CD4-positive, alpha-beta T cell treated with Interleukin-21 for 1 hour (primary cell): ENCODE results near the gene KCNC1.

ENCODE experiments used
- DNase-seq: peaks from one replicate; pipeline ENCODE4 v3.0.0-alpha.2; 2020

Gene KCNC1

DNA sequence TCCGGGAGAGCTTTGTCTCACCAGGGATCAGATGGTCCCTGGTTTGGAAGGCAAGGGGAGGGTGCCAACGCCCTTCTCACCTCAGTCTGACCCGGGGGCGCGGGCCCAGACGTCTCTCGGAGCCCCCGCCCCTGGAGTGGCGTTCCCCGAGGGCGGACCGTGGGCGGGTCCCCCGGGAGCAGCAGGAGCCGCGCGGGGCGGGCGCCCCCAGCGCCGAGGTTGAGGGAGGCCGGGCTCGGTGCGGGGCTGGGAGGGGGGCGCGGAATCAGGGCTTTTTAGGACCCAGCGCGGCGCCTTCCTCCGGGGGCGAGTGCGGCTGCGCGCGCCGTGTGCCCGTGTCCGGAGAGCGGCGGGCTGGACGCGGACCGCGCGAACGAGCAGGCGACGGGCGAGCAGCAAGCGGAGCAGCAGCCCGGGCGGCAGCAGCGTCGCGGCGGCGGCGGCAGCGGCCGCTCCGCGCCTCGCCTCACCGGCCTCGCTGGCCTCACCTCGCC lies at the start of gene KCNC1:
KCNC1 (plus strand) TSS at position 364 of the 494 bp plus-strand sequence. CDS start 1,222 bp downstream, outside the sequence.
- no peak for DNase-seq

DNA sequence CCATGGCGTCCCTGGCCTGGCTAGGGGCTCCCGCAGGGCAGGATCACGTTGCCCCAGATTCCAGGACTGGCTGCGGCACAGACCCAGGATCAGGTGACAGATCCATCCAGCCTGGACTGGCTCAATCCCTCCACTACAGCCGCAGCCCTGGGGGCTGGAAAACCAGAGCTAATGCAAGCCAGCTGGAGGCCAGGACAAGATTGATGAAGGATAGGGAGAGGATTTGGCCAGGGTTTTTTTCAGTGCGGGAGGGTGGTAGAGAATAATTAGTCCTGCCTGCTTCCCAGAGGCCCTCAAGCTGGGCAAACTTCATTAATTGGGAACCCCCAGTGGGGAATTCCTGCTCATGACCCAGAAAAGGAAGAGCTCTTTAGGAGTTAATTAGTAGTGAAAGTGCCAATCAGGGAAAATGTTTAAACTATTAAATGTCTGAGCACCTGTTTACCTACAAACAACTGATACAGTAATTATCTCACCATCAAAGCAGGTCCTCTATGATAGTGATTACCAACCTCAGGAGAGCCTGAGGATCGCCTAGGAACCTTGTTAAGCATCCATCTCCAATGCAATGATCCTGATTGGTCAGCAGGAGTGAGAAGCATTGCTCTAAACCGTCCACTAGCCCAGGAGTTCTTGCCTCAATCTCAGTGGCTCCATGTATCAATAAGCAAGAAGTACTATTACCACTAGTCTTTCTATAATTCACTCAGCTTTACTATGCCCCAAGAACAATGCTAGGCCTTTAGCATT lies 48.2 kb upstream of the KCNC1 start:
- no peak for DNase-seq

DNA sequence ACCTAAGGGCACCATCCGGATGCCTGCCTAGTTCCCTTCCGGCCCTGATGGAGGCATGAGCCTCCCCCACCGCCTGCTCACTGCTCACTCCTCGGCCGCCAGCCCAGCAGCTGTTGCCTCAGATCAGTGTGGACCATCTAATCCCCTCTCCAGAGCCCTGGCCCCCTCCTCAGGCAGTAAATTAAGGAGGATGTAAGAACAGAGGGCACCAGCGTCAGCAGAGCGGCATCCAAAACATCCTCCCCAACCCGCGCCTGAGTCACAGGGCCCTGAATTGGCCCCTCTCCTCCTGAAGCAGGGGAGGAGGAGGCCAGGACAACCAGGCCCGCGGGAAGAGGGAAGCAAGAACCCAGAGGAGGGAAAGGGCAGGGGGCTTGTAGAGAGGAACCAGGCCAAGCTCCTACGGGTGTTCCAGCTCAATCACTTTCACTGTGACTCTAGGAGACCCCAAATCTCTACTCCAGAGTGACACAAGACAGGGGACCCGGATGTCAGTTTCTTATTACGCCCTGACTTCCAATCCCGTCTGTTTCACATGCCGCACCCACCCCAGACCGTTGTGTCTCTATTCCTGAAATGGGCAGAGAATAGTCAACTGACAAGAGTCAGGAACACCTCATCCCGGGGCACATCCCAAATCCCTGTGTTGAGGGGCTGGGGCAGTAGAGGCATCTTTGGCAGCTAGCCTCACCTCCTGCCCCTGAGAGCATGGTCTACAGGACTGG lies 46.5 kb upstream of the KCNC1 start:
- no peak for DNase-seq

DNA sequence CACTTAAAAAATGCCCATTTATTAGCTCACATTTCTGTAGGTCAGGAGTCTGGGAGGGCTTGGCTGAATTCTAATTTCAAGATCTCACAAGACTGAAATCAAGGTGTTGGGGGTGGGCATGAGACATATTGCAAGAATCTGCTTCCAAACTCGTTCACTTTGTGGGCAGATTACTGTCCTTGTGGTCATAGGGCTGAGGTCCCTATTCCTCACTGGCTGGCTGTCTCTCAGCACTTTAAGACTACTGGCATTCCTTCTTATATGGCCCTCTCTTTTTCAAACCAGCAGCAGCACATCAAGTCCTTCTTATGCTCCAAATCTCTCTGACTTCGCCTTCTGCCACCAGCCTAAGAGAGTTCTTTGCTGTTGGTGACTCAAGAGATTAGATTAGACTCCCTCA lies 43.0 kb upstream of the KCNC1 start:
- no peak for DNase-seq

DNA sequence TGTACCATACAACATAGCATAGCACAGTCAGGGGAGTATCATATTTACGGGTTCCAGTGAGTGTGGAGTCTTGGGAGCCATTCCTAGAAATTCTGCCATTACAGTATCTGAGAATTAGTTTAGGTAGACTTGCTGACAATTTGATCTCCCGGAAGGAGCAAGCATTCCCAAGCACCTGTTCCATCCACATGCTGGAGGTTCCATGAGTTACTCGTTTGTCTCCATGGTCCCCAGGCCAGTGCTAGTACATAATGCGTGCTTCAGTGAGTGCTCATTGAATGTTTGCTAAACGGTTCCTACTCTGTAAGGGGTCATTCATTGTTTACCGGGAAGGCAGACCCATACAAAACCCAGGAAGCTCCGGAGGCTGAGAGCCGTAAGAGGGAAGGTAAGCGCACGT lies 42.6 kb upstream of the KCNC1 start:
- DNase-seq: no peak

DNA sequence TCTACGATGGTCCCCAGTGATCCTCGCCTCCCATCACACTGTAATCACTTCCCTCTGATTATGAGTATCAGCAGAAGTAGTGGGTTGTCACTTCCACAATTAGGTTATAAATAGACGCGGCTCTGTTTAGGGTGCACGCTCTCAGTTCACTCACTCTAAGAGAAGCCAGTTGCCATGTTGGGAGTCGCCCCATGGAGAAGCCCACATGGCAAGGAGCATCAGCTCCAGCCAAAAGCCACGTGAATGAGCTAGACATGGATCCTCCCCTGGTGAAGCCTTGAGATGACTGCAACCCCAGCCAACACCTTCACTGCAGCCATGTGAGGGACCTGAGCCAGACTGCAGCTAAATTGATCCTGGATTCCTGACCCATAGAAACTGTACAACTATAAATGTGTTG lies 41.6 kb upstream of the KCNC1 start:
- no peak for DNase-seq

DNA sequence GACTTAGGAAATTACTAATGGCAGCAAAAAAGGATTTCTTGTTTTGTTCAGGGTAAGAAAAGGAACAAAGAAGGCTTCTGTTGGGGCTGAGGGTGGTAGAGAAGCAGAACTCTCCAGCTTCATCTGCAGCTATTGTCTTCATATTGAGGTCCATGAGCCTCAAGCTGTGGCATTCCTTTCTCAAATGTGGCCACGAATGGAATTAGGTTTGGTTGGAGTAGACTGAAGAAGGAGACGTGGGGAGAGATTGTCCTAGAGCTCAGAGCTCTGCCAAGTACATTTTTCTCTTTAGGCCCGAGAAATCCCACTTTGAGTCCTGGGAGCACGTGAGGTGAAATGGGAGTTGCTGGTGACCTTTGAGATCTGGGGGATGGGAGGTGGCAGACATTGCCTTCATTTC lies 41.0 kb upstream of the KCNC1 start:
- no peak for DNase-seq

DNA sequence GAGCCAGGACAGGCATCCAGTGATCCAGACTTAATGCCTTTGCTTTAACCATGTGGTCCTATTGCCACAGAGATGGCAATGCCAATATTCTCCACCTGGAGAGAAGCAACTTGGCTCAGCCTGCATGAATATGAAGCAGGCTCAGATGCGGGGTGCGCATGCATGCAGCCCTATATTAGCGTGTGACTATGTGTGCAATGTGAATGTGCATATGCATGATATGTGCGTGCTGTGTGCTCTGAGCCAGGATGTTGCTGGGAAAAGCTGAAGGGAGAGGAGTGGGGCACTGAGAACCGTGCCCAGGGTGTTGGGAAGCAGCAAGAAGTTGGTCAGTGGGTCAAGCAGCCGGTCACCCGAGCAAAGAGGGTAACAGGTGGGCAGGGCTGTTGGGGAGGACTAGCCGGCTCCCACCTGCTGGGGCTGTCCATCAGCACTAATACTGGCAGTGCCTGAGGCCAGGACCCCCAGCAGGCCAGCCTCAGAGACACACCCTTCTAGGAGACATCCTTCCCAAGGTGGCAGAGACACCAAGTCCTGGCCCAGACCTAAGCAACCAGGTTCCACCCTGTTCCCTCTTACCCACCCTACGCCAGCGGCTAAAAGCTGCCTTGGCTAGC lies 40.0 kb upstream of the KCNC1 start:
- DNase-seq: no peak

DNA sequence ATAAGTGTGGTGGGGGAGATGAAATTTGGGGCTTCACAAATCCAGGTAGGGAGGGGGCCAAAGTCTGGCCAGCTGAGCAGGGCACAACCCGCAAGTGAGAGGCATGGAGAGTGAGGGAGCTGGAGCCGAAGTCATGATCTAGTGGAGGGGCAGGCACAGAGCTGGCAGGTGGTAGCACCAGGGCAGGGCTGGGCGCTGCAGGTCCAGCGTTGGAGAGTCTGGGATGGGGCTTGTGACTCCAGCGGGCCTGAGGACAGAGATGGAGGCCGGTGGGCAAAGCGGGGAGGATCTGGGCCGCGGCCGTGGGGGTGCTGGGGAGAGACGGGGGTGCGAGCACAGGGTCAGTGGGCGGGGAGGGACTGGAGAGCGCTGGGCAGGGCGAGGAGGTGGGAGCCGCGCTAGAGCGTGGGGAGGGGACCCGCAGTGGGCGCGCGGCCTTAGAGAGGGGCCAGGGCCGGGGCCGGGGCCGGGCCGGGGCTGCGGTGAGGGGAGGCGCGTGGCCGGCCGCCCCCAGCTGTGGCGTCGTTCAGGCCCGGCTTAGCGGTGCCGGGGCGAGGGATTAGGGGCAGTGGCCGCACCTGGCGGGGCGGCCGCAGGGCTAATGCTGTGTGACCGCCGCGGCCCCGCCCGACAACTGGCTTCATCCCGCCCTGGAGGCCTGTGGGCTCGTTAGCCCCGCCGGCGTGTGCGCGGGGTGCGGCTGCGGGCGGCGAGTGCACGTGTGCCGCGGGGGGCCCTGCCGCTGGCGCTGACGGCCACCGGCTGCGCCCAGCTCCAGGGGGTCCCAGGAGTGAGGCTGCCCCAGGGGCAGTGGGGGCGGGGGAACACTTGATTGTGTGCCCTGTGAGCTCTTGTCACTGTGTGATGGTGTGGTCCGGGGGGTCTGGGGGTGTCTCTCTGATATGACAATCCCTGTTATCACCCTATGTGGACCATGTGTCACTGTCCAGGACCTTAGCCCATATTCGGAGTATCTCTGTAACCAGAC lies 38.8 kb upstream of the KCNC1 start:
- DNase-seq: no peak

DNA sequence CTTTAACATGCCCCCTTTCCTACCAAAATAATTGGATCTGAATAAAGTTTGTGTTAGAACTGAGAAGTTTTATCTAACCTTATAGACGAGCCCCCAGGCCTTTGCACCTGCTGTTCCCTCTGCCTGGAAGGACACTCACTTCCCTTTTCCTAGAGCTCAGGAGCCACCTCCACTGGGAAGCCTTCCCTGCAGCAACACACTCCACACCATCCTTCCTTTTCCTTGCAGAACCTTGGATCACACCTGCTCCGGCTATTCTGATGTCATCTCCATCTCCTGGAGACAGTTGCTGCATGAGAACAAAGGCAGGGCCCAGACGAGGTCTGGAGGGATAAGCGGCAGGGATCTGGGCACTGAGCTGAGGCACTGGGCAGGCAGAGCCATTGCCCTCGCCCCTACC lies 37.8 kb upstream of the KCNC1 start:
- DNase-seq: no peak

DNA sequence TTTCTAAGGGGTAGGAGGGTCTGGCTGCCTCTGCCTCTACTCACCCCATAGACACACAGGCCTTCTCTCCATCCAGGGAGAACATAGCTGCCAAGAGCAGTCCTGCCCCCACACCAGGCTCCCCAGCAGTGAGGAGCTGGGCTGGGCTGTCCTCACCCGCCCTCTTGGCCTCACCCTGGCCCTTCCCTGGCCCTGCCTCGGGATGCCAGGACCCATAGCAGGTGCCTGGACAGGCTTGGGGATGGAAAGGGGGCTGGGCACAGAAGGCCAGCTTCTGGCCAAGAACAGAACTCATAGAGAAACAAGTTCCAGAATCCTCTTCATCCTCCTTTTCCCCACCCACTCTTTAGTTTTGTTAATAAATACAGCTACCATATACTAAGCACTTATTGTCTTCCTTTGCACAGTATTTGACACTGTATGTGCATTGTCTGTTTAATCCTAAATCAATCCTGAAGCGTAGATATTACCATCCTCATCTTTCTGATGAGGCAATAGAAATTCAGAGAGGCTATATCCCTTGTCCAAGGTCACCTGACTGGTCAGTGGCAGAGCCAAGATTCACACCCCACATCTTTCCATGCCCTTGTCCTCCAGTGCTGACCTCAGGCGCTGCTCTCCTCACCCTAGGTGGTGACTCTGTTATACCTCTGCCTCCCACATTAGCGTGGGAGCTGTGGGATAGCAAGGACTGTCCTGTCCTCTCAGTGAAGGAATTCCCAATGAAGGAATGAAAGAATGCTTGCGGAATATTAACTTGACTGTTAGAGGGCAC lies 37.2 kb upstream of the KCNC1 start:
- DNase-seq: no peak

DNA sequence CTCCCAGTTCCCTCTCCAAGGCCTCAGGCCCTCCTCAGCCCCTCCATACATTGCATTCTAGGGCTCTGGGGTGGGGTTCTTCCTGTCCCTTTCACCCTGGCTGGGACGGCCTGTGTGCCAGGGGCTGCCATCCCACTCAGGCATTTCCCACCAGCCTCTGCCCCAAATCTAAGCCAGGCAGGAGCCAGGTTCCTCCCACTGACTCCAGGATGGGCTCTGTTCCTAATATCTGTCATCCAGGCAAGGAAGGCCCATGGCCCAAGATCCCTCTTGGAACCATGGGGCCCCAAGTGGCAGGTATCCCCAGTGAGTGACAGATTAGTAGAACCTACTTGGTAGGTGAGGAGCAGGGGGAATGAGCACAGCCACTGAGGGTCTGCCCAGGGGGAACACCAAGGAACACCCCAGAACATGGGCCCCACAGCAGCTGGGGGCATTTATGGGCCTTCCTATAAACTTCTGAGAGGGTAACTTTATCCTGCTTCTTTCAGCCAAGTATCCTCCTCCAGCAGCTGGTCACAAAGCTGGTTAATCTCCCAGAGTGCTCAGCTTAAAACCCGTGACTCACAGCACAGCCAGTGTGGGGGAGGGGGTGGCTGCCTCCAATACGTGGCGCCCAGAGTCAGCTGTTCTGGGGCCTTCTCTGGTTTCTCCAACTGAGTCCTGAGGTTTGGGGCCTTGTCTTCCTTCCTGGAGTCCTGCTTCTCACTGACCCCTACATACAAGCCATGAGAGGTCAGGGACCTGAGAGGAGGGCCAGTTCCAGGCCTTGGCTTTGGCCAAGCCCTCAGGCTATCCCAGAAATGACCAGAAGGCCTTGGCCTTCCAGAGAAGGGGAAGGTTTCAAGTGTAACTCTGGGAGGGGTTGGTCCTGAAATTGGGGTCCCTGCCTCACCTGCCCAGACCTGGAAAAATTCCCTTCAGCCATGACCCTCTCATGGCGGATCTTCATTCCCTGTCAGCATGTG lies 35.1 kb upstream of the KCNC1 start:
- no peak for DNase-seq

DNA sequence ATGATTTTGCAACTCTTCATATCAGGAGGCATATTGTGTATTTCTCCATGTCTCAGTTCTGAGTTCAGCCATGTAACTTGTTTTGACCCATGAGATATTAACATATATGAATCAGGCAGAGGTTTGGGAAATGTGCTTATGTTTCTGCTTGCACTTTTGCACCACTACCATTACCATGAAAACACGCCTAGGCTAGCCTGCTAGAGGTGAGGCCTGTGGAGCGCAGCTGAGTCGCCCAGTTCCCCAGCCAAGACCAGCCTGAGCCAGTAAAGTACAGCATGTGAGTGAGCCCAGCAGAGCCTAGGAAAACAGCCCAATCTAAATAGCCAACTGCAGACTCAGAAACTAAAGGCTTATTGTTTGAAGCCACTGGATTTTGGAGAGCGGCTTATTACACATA lies 33.6 kb upstream of the KCNC1 start:
- no peak for DNase-seq

DNA sequence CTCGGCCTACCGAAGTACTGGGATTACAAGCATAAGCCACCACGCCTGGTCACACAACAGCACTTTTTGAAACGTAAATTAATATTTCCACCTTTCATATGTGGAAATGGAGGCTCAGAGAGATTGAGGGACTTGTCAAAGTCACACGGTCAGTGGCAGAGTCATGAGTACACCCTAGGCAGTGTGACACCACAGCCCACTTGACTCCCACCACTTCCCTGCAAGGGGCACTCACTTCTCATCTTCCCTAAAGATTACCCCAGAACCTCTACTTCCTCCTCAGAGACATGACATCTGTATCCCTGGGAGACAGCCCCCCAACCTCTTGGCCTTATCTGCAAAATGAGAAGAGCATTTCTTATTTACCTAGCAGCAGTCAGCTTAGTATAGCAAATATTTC lies 31.7 kb upstream of the KCNC1 start:
- DNase-seq: no peak

DNA sequence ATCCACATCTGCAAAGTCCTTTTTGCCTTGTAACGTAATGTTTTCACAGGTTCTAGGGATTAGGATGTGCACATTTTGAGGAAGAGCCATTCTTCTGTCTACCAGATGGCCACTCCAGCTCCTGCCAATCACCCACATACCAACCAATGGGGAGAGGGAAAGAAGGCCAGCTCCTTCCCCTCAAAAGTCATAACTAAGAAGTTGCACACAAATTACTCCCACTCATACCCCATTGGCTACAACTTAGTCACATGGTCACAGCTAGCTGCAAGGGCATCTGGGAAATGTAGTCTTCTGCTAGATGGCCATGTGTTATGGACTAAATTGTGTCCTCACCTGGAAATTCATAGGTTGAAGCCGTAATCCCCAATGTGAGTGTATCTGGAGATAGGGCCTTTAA lies 30.6 kb upstream of the KCNC1 start:
- no peak for DNase-seq

DNA sequence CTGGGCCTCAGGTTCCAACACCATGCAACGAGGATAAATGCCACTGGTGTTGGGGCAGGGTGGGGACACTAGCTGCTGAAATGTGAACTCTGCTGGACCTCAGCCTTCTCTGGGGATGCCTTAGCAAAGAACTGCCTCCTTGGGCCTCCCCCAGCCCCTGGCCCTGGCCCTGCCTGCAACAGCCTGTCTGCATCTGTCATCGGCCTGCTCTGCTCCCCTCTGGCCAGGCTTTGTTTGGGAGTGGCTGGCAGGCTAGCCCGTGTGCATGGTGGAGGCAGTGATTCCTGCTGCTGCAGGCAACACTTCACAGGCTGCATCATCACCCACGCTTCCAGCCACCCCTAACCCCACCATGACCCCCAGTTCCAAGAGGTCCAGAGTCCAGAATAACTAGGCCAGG lies 26.8 kb upstream of the KCNC1 start:
- no peak for DNase-seq

DNA sequence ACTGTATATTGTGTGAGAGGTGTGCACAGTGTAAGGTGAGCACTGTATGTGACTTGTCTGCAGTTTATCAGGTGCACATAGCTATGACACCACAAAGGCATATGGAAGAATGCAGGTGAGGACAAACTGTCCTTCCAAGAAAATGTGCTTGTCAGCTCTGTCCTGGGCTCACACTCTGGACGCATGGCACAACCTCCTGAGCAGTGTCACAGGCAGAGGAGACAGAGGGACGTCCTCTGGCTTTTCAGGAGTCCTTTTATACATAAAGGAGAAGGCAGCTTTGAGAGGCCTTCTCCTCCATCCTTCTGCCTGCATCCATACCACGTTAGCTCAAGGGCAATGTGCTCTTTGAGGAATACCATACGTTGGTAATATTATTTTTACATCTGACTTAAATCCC lies 22.7 kb upstream of the KCNC1 start:
- no peak for DNase-seq

DNA sequence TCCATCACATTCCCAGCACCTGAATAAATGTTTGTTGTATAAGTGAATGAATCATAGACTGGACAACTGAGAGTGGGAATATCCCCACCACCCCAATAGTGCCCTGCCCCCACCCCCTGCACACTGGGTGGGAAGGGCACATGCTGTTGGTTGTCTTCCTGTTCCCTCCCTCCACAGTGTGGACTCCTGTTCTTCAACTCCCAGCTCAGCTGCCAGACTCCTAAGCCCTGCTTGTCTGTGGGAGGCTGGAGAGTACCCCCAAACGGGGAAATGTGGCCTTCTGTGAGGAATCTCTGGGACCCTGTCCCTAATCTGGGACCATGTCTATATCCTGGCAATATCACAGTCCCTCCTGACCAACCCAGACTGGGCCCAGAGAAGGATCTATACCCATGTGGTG lies 20.7 kb upstream of the KCNC1 start:
- DNase-seq: no peak

DNA sequence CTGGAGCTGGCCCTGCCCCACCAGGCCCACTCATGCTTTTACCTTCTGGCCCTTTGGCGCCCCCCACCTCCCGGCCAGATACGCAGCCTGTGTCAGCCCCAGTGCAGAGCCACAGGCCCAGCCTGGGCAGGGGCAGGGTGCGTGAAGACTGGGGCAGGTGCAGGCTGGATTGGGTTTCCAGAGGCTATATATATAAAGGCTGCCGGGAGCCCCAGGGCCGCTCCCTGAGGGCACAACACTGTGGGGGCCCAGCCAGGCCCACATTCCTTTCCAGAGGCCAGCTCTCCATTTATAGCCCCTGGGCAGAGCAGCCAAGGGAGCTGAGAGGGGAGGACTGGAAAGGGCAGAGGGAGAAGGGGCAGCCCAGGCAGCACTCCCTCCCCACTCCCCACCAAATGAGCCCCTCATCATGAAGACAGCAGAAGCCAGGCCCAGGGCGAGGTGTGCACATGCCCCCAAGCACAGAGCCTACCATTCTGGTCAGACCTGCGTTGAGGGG lies 20.2 kb upstream of the KCNC1 start:
- DNase-seq: no peak

DNA sequence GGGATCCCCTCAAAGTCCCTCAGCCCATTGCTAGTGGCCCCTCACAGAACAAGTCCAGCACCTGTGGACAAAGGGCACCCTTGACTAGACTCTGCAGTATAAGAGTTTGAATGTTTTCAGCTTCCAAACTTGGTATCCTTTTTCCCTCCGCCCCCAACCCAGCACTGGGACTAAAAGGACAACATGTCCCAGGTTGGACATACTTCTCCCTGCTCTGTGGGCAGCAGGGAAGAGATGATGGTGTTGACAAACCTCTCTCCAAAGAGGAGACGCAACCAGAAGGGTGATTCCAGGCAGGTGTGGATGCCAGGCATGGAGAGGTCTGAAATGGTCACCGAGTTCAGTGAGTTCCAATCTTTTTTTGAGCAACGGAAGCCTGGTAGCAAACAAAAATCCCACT lies 19.7 kb upstream of the KCNC1 start:
- no peak for DNase-seq

DNA sequence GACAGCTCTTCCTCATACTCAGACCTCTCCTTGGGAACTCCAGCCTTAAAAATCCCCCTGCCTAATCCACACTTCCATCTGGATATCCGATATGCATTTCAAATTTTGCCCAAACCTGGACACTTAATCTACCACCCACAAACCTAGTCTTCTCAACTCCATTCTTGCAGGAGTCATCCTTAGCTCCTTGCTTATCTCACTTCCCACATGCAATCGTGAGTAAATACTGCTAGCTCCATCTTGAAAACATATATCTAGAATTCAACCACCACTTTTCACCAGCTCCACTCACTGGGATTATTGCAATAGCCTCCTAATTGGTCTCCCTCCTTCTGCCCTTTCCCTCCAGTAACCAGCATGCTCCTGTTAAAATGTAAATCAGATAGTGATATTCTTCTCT lies 17.8 kb upstream of the KCNC1 start:
- no peak for DNase-seq
